ENCODE results near the gene APC2.

The APC2 gene

DNA sequence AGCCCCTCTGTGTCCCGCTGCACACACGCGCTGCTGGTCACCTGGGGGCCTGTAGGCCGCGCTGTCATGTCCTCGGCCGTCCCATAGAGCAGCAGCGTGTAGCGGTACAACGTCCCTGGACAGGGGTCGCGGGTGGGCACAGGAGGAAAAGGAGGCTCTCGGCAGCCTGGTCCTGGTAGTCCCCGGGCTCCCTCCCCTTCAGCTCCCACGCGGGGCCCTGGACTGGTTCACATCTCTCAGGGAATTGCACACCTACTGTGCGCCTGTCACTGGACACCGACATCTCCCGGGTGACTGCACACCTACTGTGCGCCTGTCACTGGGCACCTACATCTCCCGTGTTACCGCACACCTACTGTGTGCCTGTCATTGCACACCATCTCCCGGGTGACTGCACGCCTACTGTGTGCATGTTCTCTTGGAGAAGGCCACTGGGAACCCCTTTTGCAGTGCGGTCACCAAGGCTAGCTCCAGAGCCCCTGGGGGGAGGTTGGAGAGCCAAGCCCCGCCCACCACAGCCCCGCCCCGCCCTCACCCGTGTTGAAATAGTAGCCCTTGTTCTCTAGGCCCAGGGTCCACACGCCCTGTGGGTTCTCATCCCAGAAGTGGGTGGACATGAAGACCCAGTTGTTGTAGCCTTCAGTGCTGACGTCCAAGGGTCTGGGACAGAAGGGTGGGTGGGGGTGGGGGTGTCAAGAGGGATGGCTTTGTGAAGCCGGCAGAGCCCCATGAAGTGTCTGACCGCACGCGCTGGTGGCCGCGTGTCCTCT, 32.6 kb downstream of the APC2 start:
- no peak for DNase-seq

DNA sequence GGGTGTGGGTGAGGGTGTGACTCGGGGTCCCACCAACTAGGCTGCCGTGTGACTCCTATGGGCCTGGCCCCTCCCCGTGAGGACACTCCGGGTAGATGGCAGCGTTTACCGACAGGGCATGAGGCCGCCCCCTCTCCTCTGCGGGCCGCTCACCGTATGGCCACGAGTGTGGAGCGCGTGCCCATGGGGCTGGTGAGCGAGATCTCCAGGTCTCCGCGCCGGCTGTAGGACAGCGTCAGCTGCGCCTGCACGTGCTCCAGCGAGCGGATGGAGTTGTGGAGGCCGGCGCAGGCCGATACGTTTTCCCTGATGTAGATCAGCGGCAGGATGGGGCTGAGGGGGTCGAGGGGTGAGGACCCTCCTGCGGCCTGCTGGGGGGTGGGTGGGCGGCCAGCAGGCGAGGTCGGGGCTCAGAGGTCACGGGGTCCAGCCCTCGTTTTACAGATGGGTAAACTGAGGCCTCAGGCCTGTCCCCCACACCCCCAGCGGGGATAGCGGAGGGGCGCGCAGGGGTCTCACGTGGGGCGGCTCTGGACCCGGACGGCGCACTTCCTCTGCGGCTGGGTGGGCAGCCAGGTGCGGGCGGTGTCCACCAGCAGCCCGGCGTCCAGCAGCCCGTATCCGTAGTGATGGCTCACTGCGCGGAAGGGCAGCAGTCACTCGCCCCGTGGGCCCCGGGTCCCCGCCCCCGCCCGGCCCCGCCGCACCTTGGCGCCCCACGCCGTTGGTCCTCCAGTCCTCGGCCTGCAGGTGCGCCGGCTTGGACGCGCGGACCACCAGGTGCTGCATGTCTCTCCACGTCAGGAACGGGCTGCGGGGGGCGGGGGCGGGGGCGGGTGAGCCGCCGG, 33.4 kb downstream of the APC2 start:
- DNase-seq, result no peak

DNA sequence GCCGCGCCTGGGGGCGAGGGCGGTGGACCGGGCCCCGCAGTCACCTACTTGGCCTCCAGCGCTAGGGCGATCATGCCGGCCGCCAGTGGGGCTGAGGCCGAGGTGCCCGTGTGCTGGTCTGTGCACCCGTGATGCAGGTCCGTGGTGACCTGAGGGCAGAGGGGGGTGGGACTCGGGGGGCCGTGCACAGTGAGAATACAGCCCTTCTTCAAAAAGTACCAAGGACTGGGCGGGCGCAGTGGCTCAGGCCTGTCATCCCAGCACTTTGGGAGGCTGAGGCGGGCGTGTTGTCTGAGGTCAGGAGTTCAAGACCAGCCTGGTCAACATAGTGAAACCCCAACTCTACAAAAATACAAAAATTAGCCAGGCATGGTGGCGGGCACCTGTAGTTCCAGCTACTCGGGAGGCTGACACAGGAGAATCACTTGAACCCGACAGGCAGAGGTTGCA, 34.1 kb downstream of the APC2 start:
- DNase-seq, result no peak

DNA sequence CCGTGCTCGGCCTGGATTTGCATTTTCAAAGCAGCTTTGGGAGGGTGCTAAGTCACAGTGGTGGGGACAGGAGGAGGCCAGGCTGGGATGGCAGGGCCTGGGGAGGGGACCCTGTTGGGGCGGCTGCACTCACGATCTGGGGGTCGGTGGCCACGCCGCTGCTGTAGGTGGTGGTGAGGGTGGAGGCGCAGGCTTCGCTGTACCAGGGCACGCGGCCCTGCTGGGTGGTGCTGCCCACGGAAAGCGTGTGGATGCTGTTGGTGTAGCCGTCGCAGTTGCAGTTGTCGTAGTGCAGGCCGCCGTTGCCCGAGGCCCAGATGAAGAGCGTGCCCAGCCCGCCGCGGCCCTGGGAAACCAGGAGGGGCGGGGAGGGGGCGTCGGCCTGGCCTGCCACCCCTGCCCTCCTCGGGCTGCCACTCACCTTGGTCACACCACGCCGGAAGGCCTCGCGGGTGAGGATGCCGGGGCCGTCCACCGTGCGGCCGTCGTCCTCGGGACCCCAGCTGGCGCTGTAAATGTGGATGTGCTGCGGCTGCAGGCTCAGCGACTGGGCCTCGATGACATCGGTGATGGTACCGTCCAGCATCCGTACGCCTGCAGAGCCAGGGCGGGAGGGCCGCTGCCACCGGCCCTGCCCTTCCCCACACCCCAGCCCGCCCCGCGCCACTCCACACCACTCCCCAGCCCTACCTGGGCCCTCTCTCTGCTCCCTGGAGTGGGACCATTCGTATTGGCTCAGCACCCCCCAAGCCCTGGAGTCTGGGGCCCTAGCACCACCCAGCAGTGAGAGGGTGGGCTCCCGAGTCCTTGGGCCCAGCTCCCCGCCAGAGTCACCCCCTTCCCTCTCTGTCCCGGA, 37.0 kb downstream of the APC2 start:
- DNase-seq, result no peak

DNA sequence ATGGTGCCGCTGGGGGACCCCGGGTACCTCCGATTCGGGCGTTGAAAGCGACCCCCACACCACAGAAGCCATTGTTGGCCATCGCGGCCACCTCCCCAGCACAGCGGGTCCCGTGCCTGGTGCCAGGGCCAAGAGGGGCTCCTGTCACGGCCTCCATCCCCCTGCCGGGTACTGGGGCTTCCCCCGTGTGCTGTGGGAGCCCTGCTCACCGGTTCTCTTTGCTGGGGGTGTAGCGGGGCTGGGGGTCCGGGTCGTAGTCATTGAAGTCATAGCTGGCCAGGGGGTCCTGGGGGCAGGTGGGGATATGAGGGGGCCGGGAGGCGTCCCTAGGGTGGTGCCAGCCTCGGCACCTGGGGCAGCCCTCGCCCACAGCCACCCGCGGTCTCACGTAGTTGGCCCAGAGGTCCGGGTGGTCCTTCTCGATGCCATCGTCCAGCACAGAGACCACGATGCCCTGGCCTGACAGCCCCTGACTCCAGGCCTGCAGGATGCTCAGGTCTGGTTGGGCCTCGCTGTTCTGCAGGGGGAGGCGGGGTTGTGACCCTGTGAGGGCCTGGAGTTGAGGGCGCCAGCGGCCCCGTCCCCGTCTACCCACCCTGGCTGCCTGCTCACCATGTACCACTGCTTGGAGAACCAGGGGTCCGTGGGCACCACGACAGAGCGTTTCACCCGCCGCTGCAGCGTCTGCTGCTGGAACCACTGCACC, 37.8 kb downstream of the APC2 start:
- no peak for DNase-seq

DNA sequence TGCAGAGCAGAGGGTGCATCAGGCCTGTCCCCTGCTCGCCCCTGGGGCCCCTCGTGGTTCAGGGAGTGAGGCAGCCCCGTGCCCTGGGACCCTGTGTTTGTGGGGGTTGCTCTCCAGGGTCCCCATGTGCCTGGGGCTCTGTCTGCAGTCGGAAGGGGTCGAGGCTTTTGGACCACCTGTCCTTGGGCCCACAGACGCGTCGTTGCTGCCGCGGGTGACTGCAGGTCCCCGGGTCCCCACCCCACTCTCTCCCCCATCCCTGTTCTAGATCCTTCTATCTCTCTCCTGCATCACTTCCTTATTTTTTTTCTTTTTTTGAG, 38.3 kb downstream of the APC2 start:
- no peak for DNase-seq

DNA sequence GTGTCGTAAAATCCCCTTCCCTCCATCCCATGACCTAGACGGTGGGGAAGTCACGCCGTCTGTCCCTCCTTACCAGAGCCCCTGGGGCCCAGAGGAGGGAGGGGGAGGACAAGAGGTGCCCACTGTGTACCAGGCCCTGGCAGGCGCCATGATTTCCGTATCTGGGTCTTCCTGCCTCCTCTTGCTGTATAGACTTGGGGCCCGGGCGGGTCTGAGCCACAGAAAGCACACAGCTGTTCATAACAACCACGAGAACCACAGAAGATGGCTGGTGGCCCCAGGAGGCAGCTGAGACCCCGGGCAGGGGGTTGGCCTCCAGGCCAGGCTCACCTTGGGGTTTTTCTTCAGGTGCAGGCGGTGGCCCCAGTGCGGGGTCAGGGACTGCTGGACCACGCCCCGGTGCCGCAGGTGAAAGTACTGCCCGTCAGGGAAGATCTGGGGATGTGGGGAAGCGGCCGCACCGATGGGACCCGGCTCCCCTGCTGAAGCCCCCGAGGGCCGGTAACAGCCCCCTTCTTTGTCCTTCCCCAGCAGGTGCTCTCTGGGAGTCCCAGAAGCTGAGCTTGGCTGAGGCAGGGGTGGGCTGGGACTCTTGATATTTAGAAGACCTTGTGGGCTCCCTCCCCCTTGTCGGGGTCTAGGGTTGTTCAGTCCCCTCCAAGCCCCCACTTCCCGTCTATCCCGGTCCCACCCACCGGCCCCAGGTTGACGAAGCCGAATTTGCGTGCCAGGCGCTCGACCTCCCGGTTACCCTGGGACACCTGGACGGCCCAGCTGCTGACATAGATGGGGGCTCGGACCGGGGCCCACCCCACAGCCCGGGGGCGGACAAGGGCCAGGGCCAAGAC, 39.8 kb downstream of the APC2 start:
- DNase-seq, result no peak

DNA sequence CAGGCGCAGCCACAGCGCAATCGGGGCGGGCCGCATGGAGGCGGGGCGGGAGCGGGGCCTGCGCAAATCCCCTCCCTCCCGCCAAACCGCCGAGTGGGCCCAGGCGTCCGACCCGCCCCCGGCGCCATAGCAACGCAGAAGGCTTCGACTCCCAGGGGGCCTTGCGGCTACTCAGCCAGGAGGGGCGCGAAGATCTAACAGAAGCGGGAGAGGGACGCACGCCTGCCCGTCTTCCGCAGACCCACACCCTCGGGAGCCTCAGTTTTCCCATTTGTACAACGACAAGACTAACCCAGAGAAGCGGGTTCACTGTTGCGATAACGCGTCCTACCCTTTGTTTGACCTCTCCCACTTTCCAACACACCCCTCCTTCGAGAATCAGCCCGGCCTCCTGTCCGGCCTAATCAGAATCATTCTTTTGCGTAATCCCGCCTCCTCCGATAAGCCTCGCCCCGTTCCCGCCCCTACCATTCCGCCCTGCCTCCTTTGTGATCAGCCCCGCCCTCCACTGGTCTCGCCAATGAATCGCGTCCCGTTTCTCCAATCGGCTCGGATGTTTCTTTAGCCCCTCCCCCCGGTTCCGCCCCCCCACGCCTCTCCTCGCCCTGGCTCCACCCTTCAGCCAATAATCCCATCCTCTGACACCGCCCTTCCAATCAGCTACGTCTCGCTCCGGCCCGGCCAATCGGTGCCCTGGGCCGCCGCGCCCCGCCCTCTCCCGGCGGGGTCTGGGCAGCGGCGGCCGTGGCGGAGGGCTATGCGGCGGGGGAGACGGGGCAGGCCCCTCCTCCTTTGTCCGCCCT, 40.6 kb downstream of the APC2 start, which contains the start of gene PCSK4:
PCSK4 (minus strand) TSS at position 40 of the 803 bp plus-strand sequence; CDS start at position 36, 4 bp downstream.
- DNase-seq, result peak; percentile 99

DNA sequence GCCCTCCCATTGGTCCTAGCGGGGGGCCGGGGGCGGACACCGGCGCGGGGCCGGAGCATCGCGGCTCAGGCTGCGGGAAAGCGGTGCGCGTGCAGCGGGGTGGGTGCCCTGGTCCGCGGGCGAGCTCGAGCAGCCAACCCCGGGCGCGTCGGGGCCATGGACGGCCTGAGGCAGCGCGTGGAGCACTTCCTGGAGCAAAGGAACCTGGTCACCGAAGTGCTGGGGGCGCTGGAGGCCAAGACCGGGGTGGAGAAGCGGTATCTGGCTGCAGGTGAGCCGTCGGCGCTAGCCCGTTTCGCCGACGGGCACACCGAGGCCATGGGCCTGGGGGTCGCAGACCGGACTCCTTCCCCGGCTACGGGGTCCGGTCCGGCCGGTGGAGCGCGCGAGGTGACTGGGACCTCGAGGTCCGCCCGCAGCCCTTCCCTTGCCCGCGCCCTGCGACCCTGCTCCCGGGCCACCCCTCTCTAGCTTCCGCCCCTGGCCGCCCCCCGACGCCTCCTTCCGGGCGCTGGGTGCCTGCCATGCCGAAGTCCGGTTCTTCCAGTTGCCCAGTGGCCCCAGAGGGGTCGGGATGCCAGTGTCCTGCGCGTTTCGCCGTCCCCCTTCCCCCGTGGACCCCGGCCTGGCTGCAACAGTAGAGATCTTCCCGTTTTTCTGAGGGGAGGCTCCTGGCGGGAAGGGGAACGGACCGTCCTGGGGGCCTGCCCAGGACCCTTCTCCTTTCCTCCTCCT, 41.4 kb downstream of the APC2 start, which contains the start of gene REEP6:
REEP6 (plus strand) TSS at position 68 of the 735 bp plus-strand sequence; CDS start at position 157, 89 bp downstream.
- no peak for DNase-seq

DNA sequence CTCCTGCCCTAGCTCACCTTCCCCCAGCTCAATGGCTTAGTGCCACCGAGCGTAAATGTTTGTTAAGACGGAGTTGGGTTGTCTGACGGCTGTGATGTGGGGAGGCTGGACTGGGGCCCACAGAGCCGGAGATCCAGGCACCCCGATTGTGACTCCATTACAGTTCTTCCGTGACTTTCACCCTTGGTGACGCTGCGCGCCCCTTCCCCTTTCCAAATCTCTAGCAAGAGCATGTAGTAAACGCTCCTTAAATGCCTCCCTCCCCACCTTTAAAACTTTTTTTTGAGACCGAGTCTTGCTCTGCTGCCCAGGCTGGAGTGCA, 41.9 kb downstream of the APC2 start:
- DNase-seq, result no peak

DNA sequence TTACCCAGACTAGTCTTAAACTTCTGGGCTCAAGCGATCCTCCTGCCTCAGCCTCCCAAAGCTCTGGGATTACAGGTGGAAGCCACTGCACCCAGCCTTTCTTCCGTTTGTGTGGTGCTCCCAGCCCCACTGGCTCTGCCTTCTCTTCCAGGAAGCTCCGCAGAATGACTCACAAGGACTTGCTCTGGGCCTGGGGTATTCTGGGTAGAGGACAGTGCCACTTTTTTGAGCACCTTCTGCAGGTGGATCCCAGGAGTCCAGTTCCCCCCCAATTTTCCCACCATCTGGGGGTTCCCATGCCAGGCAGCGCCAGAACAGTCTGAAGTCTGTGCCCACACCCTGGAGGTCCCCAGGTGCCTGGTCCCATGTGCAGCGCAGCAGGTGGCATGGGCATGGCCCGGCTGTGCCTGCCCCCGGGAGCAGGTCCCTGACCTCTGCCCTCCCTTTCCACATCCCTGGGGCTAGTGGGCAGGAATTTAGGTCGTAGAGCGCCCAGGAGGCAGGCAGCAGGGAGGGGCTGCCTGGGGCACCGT, 42.6 kb downstream of the APC2 start:
- DNase-seq, result no peak

DNA sequence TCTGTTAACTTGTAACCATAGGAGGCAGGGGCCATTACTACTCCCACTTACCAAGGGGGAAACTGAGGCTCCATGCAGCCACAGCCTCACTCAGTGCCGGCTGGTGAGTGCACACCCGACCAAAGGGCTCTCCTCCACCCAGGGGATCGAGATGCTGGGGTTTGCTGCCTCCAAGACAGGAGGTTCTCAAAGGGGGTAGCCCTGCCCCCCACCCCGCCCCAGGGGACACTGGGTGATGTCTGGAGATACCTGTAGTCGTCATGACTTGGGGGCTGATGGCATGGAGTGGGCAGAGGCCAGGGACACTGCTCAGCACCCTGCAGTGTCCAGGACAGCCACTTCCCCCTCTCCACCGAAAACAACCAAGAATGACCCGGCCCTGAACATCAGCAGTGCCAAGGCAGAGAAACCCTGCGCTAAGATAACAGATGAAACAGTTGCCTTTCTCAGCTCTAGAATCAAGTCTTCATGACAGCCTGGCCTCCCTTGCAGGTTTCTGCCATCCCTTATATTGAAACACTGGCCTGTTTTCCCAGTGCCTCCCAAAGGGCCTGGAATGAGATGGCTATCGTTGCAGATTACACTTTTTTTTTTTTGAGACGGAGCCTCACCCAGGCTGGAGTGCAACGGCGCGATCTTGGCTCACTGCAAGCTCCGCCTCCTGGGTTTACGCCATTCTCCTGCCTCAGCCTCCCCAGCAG, 44.3 kb downstream of the APC2 start:
- no peak for DNase-seq

DNA sequence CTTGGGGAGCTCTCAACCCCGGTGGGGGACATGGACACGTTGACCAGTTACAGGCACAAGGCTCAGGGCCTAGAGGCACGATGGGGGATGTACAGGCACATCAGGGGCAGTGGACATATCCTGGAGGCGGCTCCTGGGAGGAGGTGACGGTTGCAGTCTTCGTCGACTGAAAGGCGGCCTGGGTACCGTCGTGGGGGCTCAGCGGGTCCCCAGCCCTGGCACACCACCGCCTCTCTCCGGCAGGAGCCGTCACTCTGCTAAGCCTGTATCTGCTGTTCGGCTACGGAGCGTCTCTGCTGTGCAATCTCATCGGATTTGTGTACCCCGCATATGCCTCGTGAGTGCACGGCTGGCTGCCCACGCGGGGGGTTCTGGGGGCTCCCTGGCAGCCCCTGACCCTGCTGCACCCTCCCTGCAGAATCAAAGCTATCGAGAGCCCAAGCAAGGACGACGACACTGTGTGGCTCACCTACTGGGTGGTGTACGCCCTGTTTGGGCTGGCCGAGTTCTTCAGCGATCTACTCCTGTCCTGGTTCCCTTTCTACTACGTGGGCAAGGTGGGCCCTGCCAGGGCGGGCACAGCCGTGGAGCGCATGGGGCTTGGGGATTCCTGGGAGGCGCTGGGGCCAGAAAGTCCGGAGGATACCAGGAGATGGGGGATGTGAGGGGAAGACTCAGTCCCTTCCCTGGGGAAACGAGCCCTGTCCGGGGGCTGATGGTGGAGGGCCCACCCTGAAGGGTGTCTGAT, 45.3 kb downstream of the APC2 start:
- no peak for DNase-seq

DNA sequence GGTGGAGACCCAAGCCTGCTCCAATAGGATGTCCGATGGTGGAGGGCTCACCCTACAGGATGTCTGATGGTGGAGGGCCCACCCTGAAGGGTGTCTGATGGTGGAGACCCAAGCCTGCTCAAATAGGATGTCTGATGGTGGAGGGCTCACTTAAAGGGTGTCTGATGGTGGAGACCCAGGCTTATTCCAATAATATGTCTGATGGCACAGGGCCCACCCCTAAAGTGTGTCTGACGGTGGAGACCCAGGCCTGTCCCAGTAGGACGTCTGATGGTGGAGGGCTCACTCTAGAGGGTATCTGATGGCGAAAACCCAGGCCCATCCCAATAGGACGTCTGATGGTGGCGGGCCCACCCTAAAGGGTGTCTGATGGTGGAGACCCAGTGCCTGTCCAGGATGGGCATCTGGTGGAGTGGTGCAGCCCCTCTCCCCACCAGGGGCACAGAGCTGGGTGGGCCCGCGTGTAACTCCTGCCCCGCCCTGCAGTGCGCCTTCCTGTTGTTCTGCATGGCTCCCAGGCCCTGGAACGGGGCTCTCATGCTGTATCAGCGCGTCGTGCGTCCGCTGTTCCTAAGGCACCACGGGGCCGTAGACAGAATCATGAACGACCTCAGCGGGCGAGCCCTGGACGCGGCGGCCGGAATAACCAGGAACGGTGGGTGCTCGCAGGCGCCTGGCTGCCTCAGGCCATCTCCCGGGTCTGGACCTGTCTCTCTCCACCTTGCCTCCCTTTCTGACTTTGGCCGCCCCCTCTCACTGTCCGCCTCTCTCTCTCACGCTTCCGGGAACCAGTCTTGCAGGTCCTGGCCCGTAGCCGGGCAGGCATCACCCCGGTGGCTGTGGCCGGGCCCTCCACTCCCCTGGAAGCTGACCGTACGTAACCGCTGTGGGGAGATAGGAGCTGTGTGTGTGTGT, 46.1 kb downstream of the APC2 start:
- DNase-seq, result no peak

DNA sequence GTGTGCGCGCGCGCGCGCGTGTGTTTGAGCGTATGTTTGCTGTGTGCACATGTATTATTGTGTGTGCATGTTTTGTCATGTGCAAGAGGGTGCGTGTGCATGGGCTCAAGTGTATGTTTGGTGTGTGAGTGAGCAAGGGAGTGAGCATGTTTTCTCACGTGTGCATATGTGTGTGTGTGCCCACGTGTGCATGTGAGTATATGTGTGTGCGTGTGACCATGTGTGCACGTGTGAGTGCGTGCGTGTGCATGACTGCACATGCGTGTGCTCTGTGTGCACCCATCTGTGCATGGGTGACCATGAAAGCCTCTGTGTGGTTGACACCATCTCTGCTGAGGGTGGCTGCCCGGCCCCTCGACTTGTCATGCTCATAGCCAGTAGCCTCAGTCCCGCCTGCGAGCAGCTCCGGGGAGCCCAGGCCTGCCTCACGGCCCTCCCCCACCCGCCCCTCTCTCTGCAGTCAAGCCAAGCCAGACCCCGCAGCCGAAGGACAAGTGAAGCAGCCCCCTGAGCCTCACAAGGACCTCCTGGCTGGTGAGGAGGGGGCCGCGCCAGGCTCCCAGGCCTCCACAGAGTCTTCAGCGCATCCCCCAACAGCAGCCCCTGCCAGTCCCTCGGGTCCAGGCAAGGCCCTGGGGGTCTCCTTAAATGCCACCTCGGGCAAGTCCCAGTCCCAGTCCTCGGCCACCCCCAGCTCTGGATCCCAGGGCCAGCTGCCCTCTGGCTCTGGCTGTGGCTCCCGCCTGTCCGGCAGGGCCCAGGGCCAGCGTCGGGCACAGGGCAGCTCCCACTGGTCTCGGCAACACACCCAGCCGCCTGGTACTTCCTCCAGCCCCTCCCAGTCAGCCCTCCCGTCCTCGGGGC, 47.0 kb downstream of the APC2 start:
- no peak for DNase-seq

DNA sequence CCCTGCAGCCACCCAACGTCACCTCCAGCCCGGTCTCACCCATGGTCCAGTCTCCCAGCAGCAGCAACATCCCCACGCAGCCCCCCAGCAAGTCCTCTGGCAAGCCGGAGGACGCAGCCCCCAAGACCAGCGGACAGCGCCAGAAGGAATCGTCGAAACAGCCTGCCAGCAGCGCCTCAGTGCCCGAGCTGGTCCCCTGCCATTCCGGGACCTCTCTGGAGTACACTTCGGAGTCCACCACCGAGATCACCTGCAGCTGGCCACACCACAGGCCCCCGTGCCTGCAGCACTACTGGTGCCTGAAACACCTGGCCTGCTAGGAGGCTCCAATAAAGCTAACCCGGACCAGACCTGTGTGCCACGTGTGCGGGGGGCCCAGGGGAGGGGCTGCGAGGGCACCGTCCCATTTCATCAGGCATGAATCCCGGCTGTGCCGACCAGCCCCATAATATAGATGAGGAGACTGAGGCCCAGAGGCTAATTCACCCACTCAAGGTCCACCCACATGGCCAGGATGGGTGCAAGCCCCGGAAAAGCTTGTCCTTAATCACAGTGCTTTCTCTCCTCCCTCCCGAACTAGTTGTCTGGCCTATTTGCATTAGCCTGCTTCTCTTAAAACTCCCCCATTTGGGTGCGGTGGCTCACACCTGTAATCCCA, 47.8 kb downstream of the APC2 start:
- DNase-seq, result no peak

All from NCI-H1417 treated with DMSO at 0.1 percent for 48 hours (cell line).